Head of caudate nucleus (tissue), 42 donors: ENCODE results near the gene ABCA2.

Experiments used
- DNase-seq, 42 donors: peaks; one replicate each; pipeline versions ENCODE4 v3.0.0 to v3.0.0-alpha.2; 2020 to 2021; ENCODE audit warnings: mixed read lengths in 7 of 42
- intact Hi-C: fragments of 100-400 bp; cut with DNase I; formaldehyde crosslinking; loops from one replicate; pipeline ENCODE4 v1.15.0; 2022

Gene ABCA2

DNA sequence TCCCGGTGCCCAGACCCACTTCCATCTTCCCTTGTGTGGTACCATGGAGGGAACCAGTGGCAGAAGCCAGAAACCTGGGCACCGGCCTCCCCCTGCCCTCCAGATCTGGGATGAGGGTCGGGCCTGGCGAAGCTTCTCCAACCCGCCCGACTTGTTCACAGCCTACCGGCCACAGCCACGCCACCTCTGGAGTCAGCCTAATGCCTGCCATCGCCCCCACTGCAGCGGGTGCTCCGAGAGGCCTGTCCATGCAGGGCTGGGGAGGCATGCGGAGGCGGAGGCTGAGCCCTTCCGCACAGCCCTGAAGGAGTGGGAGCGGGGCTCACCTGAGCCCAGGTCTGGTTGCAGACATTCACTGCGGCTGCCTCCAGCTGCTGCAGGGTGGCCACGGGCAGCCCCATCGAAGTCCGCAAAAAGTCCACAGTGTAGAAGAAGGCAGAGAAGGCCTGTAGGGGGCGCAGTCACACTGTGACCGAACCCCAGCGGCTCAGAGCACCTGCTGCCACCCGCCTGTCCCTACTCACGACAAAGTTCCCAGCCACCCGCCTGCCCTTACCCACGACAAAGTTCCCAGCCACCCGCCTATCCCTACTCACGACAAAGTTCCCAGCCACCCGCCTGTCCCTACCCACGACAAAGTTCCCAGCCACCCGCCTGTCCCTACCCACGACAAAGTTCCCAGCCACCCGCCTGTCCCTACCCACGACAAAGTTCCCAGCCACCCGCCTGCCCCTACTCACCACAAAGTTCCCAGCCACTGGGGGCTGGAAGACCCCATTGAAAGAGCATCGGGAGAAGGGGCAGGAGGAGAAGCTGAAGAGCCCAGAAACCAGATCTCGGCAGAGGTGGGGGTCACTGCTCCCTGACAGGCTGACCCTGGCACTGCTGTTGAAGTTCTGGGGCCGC is 21.8 kb upstream of the ABCA2 start:
- intact Hi-C loops = no loop called here
- DNase-seq = peak; percentile 57 to 93 (median 79)

DNA sequence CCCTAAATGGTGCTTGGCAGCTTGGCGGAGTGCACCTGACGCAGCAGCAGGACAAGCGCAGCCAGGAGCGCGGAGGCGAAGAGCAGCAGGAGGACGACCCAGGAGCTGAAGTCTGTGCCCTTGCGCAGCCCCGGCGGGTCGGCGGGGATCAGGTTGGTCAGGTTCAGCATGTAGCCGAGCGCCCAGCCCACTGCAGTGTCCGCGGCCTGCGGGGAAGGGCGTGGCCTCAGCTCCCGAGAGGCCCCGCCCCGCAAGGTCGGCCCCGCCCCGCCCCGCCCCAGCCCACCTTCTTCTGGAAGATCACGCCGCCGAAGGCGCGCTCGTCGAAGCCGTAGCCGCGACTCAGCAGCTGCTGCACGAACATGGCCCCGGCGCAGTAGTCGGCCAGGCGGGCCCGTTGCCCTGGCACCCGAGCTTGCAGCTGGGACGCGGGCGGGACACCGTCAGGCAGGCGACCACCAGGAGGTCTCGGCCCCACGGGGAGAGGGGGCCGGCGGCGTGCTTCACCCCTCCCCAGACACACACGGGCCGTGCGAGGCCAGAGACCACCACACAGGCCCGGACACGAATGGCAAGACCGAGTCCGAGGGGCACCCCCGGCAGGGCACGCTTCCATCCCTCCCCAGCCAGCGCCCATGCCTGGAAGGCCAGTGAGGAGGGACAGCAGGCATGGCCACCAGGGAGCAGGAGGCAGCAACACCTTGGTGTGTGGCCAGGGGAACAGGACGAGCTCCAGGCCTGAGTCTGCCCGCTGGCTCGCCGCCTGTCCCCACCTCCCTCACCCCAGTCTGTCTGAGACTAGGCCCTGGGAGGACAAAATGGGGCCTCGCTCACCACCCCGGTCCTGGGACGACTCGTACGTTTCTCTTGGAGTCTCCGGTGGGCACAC is 20.9 kb upstream of the ABCA2 start:
- intact Hi-C loops = no loop called here
- DNase-seq = peak in 27 of 42 donors; percentile 24 to 74 (median 56)

DNA sequence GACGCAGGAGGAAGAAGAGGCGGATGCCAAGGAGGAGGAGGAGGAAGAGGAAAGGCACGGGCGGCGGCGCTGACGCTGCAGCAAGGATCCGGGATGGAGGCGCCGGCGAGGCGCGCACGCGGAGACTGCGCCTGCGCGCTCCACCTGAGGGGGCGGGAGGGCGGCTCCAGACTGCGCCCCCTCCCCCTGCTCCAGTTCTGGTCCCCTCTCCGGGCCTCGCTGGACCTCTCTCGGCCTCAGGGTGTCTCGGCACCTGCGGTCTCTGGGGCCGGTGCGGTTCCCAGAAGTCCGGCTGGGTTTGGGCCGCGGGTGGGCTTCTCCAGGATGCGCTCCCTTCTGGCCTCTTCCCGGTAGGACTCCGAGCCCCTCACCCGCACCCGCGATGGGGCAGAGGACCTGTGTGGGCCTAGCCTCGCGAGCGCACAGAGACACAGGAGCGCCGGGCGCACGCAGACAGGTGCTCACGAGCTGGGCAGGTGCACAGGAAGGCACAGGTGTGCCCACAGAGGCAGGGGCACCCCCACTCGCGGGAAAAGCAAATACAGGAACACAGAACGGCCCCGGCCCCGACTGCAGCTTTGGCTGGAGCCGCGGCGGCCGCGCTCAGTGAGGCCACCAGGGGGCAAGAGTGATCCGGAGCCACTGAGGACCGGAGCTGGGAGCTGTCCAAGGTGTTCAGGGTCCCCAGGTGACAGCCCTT is 18.2 kb upstream of the ABCA2 start, which contains the start of gene NPDC1:
Gene NPDC1 (minus strand): TSS at position 90 of the 700 bp plus-strand sequence. CDS start 188 bp downstream, outside the sequence.
- intact Hi-C loops = loop anchor here (2.0 kb wide), 1 partner anchor 21 kb away; no protein-coding TSS in a partner anchor
- peak; percentile 61 to 91 (median 81) for DNase-seq

DNA sequence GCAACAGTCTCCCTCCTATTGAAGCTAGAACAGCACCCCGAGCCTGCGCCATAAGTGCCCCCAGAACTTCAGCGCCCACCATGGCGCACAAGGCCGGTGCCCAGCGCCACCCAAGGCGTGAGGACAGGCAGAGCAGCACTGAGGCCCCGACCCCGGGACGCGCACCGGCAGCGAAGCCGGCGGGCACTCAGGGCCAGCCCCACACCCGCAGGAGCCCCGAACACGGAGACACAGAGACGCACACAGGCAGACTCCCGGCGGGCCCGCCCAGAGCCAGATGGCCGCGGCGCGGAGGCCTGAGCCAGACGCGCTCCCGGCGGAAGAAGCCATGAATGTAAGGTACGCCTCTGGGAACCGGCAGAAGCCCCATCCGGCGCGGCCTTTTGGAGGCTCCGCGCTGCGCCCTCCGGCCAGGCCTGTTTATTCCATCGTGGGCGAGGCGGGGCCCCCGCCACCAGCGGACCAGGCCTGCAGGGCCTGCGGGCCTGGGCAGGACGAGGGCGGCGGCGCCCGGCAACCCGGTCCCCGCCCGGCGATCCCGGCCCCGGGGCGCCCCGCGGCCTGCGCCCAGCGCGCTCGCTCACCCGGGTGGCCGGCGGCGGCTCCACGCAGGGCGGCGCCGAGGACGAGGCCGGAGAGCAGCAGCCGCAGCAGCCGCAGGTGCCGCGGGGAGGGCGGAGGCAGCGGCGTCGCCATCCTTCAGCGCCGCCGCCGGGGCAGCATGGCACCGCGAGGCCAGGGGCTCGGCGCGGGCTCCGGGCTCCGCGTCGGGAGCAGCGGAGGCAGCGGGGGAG is 17.5 kb upstream of the ABCA2 start:
- intact Hi-C loops = loop anchor here (2.0 kb wide), 1 partner anchor 21 kb away; no protein-coding TSS in a partner anchor
- peak in 20 of 42 donors; percentile 30 to 68 (median 56) for DNase-seq

DNA sequence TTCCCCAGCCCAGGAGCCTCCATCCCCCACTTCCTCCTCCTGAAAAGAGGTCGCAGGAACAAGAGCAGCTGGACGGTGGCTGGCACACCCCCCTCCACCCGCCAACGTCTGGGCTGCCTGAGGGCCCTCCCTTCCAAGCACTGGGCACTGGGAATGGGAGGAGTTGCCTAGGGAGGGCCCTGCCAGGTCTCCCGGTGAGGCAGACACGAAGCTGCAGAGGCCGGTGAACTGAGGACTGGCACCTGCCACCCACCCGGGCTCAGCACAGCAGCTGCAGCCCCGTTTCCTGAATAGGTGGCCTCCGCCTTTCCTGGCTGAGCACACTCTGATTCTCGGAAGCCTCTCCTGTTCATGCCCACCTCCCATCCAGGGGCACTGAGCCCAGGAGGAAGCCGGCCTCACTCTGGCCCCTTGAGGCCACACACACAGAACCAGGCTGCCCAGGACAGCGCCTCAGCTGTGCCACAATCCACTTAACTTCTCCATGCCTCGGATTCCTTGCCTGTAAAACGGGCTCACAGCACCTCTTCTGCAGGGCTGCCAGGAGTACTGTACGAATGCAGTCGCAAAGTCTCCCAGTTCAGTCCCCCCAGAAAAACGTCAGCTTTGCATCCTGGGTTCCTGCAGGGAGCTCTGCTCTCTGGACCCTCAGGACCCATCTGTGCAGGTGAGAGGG is 16.6 kb upstream of the ABCA2 start:
- peak in 11 of 42 donors; percentile 25 to 74 (median 43) for DNase-seq
- intact Hi-C loops = no loop called here

DNA sequence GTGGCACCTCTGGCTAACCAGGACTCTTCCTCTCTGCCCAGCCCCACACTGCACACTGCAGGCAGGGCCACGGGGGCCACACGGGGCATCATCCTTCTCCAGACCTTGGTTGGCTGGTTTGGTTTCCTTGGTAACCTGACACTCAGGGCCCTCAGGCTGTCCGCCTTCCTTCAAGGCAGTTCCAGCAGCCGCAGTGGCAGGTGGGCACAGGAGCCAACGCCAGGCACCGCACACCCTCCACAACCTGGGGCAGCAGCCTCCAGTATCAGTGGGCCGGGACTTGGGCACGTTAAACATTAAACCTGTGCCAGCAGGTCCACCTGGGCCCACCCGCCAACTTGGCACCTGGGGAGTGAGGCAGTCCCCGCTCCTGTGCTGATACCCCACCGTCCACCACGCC is 16.0 kb upstream of the ABCA2 start:
- intact Hi-C loops = no loop called here
- DNase-seq = no peak

DNA sequence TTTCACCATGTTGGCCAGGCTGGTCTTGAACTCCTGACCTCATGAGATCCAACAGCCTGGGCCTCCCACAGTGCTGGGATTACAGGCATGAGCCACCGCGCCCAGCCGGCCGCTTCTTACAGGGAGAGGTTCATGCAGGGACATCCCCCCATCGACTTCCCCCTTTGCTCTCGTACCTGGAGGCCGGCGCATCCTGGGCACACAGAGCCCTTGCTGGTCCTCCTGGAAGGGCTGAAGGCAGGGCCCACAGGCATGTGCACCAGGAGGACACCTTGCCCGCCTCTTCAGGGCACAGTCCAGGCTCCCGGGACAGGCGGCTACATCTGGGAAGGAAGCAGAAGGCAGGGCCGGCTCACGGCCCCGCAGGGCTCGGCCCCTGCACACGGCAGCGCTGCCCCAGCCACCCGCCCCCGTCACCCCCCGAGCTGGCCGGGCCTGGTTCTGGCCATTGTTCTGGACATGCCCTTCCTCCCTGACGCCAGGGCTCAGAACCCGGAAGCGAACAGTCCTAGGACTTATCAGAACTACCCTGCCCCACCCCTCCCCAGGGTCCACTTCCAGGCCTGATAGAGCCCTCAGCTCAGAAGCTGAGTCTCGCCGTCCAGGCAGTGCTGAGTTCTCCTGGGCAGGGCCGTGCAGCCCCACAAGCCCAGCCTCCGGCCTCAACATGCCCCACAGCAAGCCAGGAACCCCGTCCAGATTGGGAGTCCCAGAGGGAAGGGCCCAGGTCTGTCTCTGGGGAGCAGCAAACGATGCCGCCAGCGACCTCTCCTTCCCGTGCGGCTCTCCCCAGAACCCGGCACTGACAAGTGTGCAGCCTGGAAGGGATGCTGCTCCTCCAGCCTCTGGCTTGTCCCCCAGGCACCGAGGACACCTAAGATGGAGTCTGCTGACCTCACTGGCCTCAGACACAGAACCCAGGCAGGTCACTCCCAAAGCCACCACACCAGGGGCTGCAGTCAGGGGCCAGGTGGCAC is 15.0 kb upstream of the ABCA2 start:
- no peak for DNase-seq
- intact Hi-C loops = no loop called here

DNA sequence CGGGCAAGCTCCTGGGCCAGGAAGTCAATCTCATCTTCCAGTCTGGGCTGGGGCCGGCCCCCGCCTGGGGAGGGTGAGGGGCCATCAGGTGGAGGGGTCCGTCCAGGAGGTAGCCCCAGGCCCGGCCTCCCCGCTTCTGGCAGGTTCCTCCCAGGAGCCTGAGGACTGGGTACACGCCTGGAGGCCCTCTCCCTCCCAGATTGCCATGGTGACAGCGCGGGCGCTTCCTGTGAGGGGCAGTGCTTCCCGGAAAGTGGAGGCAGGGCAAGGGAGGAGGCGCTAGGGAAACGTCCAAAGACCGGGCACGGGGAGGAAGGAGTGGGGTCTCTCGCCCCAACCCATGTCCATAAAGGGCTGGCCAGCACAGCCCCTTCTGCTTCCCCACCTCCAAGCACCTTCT is 13.1 kb upstream of the ABCA2 start:
- no peak for DNase-seq
- intact Hi-C loops = no loop called here

DNA sequence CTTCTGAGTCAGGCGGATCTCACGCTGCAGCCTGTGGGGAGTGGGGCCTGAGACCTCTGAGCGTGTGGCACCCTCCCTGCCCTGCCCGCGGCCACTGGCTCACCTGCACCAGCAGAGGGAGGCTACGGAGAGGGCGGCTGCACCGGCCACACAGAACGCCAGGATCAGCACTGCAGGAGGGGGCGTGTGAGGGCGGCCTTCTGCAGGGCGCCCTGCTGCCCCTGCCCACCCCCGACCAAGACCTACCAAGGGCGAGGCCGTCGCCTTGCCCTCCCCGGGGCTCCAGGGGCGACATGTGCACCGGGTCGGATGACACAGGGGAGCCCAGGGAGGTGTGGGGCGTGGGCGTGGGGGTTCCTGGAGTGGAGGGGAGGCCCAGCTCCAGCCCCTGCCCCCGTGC is 12.5 kb upstream of the ABCA2 start:
- no peak for DNase-seq
- intact Hi-C loops = no loop called here

DNA sequence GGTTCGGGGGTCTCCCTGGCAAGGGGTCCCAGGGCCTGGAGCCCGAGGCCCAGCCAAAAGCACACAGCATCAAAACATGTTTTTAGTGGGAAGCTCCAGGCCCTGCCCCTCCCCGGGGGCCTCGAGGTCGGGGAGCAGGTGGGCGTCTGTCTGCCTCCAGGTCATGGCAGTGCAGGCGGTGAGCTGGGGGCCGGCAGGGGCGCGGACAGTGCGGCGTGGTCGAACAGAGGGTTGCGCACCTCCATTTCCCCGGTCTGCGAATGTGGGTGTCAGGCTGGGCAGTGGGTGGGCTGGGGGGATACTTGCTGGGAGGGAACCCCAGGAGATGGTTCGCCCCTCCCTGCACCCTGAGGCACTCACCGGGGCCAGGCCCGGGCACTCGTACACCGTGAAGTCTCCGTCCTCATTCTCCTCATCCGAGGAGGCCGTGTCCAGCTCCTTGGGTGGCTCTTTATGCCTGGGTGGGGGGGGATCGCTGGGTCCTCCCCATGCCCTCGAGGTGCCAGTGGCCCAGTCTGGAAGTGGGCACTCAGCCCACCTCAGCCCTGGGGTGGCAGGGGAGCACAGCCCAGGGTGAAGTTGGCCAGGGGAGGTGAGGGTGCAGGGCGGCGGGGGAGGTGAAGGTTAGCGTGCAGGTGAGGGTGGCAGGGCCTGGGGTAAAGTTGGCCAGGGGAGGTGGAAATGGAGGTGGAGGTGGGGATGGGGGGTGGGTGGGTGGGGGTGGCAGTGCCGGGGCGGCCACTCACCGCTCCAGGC is 11.8 kb upstream of the ABCA2 start:
- intact Hi-C loops = loop anchor here (5.0 kb wide), 2 partner anchors 87 to 252 kb away; partner anchors contain the start of gene LCN12
- no peak for DNase-seq

DNA sequence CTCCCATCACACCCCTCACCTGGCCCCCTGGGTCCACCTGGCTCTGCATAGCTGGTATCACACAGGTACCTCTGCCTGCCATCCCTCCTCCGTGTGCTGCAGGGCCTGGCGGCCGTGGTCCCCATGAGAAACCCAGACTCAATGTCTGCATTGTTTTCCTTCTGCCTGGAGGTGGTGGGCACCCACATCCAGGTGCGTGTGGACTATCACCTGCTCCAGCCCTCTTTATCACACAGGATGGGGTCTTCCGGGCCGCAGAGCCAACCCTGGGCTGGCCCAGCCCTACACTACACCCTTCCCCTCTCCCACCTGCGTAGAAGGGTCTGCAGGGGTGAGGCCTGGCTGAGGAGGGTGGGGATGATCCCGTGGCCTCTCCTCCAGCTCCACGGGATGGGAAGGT is 10.9 kb upstream of the ABCA2 start:
- no peak for DNase-seq
- intact Hi-C loops = loop anchor here (5.0 kb wide), 2 partner anchors 87 to 252 kb away; partner anchors contain the start of gene LCN12

DNA sequence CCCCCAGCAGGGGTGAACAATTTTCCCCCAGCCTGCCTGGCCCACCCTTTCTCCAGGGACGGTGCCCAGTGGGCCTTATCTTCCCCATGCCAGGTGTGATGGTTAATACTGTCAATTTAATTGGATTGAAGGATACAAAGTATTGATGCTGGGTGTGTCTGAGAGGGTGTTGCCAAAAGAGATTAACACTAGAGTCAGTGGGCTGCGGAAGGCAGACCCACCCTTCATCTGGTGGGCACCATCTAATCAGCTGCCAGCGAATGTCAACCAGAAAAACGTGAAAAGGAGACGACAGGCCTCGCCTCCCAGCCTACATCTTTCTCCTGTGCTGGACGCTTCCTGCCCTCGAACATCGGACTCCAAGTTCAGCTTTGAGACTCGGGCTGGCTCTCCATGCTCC is 9.4 kb upstream of the ABCA2 start:
- intact Hi-C loops = loop anchor here (5.0 kb wide), 2 partner anchors 85 to 250 kb away; partner anchors contain the start of gene LCN12
- no peak for DNase-seq

DNA sequence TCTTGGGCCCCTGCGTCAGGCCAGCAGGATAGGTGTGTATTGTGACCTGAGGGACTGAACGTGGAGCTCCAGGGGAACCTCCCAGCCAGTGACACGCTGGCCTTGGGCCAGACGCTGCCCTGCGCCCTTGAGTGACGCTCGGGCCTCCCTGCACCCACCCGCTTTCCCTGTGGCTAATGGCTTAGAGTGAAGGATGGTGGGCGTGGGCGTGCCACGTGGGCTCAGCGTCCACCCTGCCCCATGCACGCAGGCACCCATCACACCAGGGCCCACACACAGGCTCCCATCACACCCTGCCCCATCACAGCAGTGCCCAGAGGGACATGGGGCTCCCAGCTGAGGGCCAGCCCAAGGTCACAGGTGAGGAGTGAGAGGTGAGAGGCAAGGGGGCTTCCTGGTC is 9.0 kb upstream of the ABCA2 start:
- DNase-seq = no peak
- intact Hi-C loops = loop anchor here (5.0 kb wide), 2 partner anchors 85 to 250 kb away; partner anchors contain the start of gene LCN12

DNA sequence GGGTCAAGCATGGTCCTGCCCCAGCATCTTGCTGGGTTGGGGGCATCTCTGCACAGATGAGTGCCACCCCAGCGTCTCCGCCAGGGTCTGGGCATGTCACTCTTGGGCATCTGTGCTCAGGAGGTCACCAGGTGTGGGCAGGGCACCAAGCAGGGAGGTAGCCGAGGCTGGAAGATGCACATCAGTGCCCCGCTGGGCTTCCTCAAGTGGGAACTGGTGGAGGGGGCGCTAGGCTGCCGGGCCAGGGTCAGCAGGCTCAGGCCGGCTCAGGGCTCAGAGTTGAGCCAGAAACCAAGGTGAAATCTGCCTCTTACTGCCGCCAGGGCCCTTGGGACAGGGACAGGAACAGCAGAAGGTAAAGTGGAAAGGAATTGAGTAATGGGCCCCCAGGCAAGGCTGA is 7.9 kb upstream of the ABCA2 start:
- intact Hi-C loops = loop anchor here (5.0 kb wide), 2 partner anchors 84 to 249 kb away; partner anchors contain the start of gene LCN12
- no peak for DNase-seq

DNA sequence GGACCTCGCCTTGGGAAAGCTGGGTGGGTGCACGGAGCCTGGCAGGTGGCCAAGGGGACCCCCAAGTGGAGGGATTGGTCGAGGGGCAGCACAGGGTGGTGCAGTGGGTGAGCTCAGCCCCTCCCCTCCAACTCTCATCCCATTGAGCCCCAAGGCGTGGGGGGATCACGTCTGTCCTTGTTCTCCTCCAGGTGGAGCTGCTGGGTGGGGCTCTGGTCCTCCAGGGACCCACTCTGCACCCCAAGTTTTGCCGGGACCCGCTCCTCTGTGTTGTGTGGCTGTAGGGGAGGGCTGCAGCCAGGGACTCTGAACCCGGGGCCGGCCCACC is 7.4 kb upstream of the ABCA2 start:
- DNase-seq = no peak
- intact Hi-C loops = loop anchor here (5.0 kb wide), 2 partner anchors 83 to 248 kb away; partner anchors contain the start of gene LCN12
